Activated gamma-delta T cell treated with anti-CD3 and anti-CD28 coated beads, Interleukin-2, amount 50 U/mL, for 16 hours (primary cell): ENCODE results near the gene PARN.

Experiments used
- DNase-seq: peaks from one replicate; pipeline ENCODE4 v3.0.0-alpha.2; 2020; ENCODE audit warnings: low read depth

Gene PARN

DNA sequence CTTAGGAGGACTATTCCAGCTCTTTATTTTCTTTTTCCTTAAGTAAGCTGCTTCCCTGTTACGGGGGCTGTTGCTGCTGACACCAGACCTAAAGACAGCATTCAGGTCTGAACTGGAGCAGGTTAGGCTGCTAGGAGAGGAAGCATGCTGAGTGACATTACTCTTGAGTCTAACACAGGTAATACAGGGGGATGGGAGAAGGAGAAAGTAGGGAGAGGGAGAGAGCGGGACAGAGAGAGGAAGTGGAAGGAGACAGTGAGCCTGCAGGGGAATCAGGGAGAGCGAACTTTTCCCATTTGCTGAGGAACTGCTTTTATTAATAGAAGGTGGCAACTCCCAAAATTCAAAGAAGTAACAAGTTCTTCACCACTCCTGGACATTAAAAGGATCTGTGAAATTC, 130.9 kb downstream of the PARN start:
- DNase-seq = no peak

DNA sequence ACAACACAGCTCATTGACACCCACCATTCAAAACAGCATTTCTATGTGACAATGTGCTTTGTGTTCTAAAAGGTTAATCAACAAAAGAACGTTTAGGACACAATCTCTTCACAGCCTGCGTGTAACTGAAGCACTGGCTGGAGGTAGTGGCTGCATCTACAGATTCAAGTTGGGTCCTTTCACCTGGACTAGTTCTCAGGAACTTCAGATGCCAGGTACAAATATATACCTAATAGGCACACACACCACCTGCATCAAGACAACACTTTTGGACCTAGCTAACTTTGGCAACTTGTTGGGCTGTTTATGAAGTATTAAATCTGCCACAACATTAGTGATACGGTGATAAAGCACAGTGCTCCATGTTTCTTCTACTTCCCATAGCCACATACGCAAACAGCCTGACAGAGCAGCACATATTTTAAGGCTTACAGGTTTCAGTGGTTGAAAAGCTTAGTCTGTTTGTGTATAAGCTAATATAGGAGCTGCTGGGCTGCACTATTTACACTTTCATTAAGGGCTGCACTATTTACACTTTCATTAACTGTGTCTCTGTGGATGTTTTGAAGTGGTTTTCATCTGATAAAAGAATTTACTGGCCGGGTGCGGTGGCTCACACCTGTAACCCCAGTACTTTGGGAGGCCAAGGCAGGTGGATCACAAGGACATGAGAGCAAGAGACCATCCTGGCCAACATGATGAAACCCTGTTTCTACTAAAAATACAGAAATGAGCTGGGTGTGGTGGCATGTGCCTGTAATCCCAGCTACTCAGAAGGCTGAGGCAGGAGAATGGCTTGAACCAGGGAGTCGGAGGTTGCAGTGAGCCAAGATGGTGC, 132.6 kb downstream of the PARN start:
- DNase-seq = no peak

DNA sequence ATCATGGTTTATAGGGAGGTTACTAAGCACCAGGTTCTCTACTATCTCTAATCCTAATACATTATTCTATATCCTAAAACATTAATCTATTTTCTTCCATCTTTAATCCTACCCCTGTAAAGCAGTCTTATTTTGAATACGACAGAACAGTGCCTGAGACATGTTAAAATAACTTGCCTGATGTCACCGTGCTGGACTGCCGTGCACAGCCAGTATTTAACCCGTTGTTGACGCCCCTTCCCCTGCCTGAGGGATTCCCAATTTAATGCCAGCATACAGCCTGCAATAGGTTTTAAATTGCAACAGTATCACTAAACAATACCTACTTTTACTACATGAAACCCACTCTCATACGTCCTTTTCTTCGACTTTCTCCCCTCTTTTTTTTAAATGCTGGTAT, 133.3 kb downstream of the PARN start:
- DNase-seq = no peak

DNA sequence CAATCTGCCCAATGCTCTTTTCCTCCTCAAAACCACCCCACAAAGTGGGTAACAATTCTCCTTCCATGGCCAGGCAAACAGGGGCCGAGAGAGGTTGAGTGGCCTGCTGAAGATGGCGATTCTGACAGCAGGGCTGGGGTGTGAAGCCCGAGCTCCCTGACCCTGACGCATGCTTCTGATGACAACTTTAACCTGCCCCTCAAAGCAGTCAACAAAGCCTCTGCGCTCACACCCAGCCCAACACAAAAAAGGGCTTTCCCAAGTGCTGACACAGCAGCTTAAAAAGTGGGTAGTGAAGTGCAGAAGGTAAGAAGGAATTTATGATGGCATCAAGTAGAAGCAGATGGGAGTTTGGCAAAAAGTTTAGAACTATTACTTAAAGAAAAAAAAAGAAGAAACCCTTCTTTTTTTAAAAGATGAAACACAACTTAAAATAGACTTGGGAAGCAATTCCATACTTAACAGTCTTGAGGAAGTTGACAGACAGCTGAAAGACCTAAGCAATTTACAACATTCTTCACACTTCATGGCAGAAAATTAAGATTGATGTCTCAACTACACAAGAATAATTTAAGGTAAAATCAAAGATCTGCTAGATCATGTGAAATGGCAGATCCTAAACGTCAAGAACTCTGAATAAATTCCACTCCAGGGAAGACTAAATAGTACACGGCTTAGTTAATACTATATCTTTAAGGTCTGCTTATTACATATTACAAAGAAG, 133.9 kb downstream of the PARN start:
- no peak for DNase-seq

DNA sequence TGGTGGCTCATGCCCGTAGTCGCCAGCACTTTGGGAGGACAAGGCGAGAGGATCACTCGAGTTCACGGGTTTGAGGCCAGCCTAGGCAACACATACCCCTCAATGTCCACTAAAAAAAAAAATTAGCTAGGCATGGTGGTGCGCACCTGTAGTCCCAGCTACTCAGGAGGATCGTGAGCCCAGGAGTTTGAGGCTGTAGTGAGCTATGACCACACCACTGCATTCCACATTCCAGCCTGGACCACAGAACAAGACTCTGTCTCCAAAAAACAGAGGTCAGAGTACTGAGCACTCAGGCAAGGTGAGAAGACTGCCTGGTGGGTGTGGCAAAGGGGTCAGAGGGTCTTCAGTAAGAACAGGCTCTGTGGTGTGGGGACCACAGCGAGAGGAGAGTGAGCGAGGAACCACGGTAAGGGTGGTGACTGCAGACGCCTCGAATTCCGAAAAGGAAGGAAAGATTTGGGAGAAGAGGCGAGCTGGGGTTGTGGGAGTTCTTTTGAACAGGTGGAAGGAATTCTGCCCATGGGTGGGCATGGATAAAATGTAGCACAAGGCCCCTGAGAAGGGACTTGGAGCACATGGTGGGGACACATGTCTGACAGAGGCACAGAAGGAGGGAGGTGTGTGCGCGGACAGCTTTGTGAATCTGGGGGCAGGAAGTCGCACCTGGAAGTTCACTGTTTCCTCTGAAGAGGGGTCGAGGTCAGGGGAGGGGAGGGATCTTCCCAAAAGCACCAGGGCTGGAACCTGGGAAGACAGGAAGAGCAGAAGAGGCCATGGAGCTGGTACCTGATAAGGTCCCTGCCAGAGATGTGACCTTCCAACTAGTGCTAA, 134.6 kb downstream of the PARN start:
- DNase-seq = no peak

DNA sequence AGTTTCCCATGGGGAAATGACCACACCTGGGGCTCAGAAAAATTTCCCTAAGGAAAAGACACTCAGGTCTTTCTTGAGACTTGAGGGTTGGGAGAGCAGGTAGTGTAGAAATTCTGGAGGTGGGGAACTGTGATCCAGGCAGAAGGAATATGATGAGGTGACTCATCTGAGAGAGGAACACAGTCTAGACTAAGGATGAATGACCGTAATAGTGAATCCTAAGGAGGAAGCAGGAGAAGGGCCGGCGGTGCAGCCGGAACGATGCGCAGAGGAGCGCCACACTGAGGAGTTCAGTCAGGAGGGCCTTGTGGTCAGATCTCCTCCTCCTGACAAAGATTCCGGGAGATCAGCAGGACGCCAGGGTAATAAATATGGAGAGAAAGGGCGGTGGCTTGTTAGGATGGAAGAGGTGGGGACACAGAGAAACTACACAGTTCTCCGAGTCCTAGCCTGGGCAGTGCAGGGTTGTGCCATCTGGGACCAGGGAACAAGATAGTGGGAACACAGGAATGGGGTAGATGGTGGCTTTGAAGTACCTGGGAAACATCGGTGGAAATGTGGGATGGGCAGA, 135.6 kb downstream of the PARN start:
- no peak for DNase-seq

DNA sequence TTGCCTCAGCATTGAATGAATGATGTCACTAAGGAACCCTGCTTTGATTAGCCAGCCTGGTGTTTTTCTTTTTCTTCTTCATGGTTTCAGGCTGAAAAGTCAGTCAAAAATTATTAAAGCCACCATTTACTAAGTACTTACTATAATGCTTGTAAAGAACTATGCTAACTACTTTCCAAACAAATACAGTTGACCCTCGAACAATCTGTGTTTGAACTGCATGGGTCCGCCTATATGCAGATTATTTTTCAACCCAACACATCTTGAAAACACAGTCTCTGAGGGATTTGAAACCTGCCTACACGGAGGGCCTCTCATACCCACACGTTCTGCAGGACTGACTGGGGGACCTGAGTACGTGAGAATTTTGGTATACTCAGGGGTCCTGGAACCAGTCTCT, 136.3 kb downstream of the PARN start:
- DNase-seq = no peak

DNA sequence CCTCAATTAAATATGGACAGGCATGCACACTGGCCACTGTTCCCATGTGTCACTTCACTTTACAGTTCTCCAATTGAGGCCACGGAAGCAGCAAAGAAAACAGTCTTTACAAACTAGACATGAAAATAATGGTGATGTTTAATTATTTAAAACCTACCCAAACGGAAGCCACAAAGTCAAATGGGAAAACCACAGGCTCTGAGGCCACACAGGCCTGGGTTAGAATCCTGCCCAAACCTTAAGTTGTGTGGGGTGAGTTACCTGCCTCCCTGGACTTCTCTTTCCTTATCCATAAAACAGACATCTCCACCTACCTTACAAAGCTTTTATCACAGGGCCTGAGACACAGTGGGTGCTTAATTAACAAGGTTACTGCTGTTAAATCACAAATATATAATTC, 137.4 kb downstream of the PARN start:
- DNase-seq = no peak

DNA sequence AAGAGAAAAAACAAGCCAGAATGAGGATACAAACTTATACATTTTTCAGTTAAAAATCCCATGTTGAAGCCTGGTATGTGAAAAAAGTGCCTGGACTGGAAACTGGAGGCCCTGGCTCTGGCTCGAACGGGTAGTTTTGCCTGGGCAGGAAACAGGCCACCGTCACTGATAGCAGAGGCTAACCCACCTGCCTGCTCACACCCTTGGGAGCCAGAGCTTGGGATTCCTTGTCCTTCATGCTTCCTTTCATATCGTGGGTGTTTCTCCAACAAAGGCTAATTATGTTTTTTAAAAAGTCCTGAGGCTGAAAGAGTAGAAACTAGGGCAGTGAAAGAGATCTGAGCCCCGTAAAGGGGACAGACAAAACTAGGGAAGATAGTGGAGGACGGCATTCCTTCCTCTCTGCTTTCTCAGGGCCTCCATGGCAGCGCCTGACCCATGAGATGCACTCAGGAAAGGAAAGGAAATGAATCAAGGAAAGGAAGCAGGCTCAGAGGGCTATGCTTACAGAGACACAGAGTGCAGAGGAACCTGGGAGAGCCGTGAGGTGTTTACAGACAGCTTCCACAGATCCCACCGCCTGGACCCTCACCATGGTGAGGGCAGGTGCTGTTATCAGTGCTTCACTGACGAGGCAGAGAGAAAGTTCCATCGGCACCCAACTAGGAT, 138.1 kb downstream of the PARN start:
- no peak for DNase-seq

DNA sequence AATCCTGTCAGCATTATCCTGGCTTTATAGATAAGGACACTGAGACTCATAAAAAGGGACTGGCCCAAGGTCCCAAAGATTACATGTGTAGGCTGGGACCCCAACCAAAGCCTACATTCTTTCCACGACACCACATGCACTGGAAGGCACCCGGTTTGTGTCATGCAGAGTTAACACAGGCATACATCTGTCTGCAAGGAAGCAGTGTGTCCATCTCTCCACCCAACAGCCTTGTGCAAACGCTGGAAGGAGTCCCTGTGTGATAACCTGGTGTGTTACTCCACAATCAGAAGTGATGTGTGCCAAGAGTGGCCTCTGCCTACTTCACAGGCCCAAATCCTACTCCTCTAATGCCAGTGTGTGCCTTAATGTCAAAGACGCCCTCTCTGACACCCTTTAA, 139.8 kb downstream of the PARN start:
- no peak for DNase-seq

DNA sequence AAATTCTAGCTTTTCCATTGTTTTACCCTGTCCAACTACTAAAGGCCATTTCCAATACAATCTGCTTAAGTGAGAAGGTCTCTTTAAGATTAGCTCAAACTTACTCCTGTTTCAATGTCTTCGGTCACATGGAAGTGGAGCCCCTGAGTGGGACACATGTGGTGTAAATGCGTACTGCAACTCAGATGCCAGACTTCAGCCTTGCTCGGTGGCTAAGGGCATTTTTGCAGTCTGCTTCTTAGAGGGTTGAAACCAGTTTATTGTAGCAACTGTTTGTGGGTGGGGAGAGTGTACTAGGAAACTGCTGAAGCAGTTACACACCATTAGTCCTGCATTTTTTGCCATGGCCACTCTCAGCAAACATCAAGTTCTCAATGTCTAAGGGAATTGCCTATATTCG, 140.6 kb downstream of the PARN start:
- no peak for DNase-seq

DNA sequence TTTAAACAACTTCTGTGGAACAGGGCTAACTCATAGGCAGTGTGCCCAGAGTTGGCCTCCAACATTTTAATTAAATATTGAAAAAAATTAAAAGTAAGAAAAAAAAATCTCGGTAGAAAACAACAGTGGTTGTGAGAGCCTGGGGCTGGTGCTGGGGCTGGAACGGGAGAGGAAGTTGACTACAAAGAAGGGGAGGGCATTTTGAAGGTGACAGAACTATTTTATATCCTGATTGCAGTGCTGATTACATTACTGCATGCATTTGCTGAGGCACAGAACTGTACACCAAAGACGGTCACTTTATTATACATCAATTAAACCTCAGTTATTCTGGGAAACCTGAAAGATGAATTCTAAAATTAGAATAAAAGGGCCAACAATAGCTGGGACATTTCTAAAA, 142.5 kb downstream of the PARN start:
- DNase-seq = no peak

DNA sequence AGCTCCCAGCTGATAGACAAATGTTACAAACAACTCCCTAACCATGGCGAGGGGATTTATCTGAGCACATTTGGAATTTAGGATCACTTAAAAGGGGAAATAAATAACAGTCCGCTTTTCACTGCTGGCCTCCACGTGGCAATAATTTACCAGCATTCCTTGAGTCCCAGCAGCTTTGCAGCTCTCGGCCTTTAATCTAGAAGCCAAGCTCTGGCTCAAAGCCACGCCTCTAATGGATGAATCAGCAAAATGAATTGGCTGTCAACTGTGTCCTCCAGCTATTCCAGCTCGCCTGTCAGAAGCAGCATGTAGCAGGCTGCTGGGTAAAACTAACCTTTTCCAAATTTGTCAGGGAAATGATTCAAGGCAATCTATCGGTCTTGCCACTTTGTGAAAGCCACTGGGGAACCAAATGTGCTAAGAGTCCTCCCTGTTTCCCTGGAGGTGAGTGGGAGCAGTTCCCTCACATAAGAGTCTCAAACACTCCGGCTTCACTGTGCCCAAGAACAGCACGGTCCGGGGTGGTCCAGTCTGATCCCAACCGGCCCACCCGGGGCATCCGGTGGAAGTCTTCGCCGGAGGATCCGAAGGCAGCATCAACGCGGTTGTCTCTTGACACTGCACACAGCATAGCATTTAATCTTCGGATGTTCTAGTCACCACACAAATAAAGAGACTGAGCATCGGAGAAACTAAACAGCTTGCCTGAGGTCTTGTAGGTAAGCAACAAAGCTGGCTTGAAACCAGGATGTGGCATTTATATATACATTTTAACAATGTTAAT, 143.3 kb downstream of the PARN start:
- no peak for DNase-seq

DNA sequence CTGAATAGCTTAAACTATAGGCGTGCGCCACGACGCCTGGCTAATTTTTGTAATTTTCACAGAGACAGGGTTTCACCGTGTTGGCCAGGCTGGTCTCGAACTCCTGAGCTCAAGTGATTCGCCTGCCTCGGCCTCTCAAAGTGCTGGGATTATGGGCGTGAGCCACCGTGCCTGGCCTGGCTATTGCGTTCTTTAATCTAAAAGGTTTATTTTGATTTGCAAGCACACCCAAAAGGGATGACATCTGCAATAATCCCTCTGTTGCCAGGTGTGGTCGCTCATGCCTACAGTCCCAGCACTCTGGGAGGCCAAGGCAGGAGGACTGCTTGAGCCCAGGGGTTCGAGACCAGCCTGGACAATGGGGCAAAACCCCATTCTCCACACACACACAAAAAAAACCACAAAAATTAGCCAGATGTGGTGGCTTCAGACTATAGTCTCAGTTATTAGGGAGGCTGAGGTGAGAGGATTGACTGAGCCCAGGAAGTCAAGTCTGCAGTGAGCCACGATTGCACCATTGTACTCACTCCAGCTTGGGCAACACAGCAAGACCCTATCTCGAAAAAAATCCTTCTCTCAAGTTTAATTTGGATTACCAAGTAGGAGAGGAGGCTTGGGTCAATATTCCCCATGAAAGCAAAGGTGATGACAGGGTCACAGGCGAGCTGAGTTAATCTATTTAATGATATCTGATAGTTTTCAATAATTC, 144.1 kb downstream of the PARN start:
- DNase-seq = no peak

DNA sequence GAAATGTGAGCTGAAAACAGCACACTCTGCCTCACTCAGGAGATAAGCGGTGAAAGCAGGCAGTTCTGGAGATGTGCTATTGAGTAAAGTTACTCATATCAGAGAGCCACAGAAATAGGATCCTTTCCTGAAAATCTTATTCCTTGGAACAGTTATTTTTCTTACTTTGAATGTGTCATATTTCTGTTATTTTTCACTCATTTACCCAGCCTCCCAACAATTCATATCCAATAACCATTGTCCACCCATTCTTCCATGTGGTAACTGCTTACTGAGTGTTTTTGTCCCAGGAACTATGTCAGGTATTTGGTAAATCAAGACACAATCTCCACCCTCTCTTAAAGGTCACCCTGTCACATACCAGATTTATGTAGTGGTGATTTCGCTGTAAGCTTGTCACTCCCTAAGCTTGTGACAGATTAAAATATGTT, 144.9 kb downstream of the PARN start:
- DNase-seq = no peak

DNA sequence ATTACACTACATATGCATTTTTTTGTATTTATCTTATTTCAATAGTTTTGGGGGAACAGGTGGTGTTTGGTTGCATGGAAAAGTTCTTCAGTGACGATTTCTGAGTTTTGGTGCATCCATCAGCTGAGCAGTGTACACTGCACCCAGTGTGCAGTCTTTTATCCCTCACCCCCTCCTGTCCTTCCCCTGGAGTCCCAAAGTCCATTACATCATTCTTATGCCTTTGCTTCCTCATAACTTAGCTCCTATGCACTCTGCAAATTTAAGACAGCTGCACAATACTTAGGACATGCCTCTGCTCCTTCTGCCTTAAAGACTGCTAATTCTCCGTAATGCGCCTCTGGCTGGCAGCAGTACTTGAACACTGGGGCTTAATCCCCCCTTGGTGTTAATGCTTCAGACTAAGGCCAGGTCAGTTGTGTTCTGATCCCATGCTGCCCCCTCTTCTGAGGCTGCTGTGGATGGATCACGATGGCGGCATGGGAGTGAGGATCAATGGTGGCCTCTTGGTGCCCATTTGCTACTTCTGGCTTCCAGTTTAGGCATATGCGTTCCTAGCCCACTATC, 146.2 kb downstream of the PARN start:
- DNase-seq = no peak

DNA sequence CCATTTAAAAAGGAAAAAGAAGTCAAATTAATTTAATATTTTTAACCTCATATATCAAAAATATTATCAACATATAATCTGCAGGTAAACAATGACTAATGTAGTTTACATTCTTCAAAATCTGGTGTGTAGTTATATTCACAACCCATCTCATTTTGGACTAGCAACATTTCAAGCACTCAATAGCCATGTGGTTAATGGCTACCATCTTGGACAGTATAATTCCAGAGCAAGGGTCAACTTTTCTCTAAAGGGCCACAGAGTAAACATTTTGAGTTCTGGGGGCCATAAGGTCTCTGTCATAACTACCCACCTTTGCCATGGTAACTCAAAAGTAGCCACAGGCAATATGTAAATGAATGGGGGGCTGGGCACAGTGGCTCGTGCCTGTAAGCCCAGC, 153.9 kb downstream of the PARN start:
- no peak for DNase-seq

DNA sequence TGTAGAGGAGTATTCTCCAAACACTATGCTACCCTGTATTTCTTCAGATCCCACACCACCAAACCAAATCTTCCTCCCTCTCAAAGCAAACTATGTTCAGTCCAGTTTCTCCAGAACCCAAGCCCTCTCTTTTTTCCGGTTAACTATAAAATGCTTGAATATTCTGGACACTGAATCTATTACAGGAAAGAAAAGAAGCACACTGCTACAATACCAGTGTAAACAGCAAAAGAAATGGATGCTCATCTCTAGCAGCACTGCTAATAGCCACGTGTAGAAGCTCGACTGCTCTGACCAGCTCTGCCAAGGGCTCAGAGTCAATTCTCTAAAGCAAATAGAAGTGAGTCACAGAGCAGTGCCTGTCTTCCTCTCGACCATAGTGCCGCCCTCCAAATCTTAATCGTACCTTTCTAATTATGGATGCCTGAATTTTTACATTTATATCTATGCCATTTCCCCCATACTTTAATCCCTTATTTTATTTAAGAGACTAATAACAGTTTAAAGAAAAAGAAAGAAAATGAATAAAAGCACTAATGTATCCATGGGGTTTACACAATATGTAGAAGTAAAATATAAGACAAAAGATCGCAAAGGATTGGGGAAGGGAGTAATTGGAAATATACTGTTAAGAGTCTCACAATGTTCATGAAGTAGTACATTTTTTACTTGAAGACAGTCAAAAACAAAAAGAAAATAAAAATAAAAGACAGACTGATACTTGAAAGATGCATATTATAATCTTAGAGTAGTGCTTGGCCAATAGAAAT, 154.5 kb downstream of the PARN start:
- no peak for DNase-seq

DNA sequence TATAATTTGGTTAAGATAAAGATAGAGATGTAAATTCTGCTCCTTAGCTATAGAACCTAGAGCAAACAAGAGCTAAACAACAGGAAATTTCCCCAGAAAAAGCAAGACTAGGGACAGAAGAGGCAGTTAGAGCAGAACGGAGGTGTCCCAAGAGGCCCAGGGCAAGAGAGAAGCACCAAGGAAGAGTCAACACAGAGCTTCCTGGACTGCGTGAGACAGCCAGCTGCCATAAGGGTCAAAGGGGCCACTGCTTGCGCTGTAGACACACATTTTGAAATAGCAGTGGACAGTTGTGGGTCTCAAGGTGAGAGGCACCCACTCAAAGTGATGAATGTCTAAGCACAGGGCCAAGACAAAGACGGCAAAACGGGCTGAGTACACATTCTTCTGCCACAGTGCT, 156.6 kb downstream of the PARN start:
- no peak for DNase-seq
